GM18907 (cell line): ENCODE data around the gene ITGAL.
A peak's percentile ranks its signal among the peaks of the same experiment; 100 is the strongest.
"Not testable (repeated sequence)": the region's sequence is repeated elsewhere in the genome, so short reads cannot be mapped to it uniquely, and the experiment has no call there.

Experiments used
- ATAC-seq: cut with Tn5 transposase; IDR thresholded peaks from one replicate; pipeline ENCODE4 v1.9.1; 2021; ENCODE audit warnings: mild to moderate bottlenecking, moderate library complexity; ENCODE audit not compliant: unreplicated experiment

The ITGAL gene

GRCh38 chr16:30457256-30457655 is 15.3 kb upstream of the ITGAL start:
- no peak for ATAC-seq

DNA sequence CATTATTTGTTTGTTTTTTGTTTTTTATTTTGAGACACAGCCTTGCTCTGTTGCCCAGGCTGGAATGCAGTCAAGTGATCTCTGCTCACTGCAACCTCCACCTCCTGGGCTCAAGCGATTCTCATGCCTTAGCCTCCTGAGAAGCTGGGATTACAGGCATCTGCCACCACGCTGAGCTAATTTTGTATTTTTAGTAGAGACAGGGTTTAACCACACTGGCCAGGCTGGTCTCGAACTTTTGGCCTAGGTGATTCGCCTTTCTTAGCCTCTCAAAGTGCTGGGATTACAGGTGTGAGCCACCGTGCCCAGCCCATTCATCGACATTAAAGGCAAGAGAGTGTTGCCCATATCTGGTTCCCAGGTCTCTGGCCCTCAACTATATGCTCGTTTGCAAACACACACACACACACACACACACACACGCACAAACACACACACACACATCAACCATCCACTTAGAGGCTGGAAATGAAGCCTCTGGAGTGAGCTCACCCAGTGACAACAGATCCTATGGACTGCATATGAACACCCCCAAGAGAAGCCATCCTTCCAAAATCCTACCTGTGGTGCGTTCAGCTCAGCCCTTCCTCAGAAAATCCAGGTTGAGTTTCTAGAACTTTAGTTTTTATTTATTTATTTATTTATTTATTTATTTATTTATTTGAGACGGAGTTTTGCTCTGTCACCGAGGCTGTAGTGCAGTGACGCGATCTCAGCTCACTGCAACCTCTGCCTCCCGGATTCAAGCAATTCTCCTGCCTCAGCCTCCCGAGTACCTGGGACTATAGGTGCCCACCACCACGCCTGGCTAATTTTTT is 14.6 kb upstream of the ITGAL start:
- no peak for ATAC-seq

- ATAC-seq = peak; percentile 85
Measured at GRCh38 chr16:30458561-30459394, 13.8 kb upstream of the ITGAL start.

GRCh38 chr16:30459456-30459855 is 13.1 kb upstream of the ITGAL start:
- ATAC-seq = no peak

DNA sequence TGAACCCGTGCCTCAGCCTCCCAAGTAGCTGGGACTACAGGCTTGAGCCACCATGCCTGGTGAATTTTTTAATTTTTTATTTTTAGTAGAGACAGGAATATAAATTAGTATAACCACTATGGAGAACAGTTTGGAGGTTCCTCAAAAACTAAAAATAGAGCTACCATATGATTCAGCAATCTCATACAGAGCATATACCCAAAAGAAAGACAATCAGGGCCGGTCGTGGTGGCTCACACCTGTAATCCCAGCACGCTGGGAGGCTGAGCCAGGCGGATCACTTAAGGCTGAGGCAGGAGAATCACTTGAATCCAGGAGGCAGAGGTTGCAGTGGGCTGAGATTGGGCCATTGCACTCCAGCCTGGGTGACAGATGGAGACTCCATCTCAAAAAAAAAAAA is 11.1 kb upstream of the ITGAL start:
- not testable (repeated sequence) for ATAC-seq

DNA sequence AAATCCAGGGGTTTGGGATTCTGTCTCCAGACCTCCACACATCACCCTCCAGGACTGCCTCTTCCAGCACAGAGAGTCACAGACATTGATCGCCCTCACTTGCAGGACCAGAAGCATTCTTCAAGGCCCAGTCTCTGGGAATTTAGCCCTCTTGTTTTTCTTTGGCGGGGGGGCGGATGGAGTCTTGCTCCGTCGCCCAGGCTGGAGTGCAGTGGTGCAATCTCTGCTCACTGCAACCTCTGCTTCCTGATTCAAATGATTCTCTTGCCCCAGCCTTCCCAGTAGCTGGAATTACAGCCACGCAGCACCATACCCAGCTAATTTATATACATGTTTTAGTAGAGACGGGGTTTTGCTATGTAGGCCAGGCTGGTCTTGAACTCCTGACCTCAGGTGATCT is 8.5 kb upstream of the ITGAL start:
- no peak for ATAC-seq

GRCh38 chr16:30470170-30470512 is 2.4 kb upstream of the ITGAL start:
- ATAC-seq = no peak

- ATAC-seq = peak; percentile 2
Measured at GRCh38 chr16:30470632-30470995, 1.9 kb upstream of the ITGAL start.

- peak; percentile 22 for ATAC-seq
Measured at GRCh38 chr16:30473231-30474073, 910 bp downstream of the ITGAL start.

- no peak for ATAC-seq
Measured at GRCh38 chr16:30474074-30474452, 1.5 kb downstream of the ITGAL start.

- ATAC-seq = no peak
Measured at GRCh38 chr16:30474684-30475083, 2.1 kb downstream of the ITGAL start.

GRCh38 chr16:30476991-30477390 is 4.4 kb downstream of the ITGAL start:
- ATAC-seq = no peak

- ATAC-seq = not testable (repeated sequence)
Measured at GRCh38 chr16:30477773-30478172, 5.2 kb downstream of the ITGAL start.

- ATAC-seq = no peak
Measured at GRCh38 chr16:30478766-30479478, 6.4 kb downstream of the ITGAL start.

GRCh38 chr16:30481381-30481780 is 8.8 kb downstream of the ITGAL start:
- no peak for ATAC-seq

DNA sequence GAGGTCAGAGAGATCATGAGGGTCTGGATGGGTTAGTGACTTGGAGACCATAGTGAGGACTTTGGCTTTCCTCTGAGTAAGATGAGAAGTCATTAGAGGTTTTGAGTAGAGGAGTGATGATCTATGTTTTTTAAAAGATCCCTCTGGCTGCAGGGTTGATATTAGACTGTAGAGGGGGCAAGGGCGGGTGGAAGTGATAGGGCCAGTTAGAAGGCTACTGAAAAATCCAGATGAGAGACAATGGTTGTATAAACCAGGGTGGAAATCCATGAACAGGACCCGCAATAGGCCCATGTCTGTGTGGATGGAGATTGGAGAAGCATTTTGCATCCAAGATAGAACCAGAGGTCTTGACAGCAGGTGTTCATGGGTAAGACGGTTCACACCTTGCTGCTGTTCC is 9.8 kb downstream of the ITGAL start:
- ATAC-seq = no peak

GRCh38 chr16:30484887-30485286 is 12.3 kb downstream of the ITGAL start:
- no peak for ATAC-seq

GRCh38 chr16:30485818-30486436 is 13.4 kb downstream of the ITGAL start:
- ATAC-seq = no peak

- no peak for ATAC-seq
Measured at GRCh38 chr16:30488764-30489605, 16.4 kb downstream of the ITGAL start.
